BLaER1 treated with 17β-estradiol and CSF1 and Interleukin-3, amounts not matched to agents 10 nM and 100 nM (cell line): ENCODE results near the gene BEX2.
"Not testable (repeated sequence)": the region's sequence is repeated elsewhere in the genome, so short reads cannot be mapped to it uniquely, and the experiment has no call there.

ENCODE experiments used
- H3K27ac ChIP-seq, 11 experiments: shearing (Covaris generic); formaldehyde crosslinking; 2 replicates each; pipeline ENCODE4 v1.8.1; 2022
- H3K27me3 ChIP-seq, 11 experiments: shearing (Covaris generic); formaldehyde crosslinking; 2 replicates each; pipeline ENCODE4 v1.8.1; 2022
- H3K36me3 ChIP-seq, 11 experiments: shearing (Covaris generic); formaldehyde crosslinking; 2 replicates each; pipeline ENCODE4 v1.8.1; 2022
- H3K4me1 ChIP-seq, 10 experiments: shearing (Covaris generic); formaldehyde crosslinking; 2 replicates each; pipeline ENCODE4 v1.8.1; 2022
- H3K4me2 ChIP-seq, 11 experiments: shearing (Covaris generic); formaldehyde crosslinking; 2 replicates each; pipeline ENCODE4 v1.8.1; 2022
- H3K4me3 ChIP-seq, 10 experiments: shearing (Covaris generic); formaldehyde crosslinking; 2 replicates each; pipeline ENCODE4 v1.8.1; 2022
- H3K9ac ChIP-seq, 11 experiments: shearing (Covaris generic); formaldehyde crosslinking; 2 replicates each; pipeline ENCODE4 v1.8.1; 2022
- H3K9me3 ChIP-seq, 11 experiments: shearing (Covaris generic); formaldehyde crosslinking; replicated peaks in 1 of 11; 2 replicates each; pipeline ENCODE4 v1.8.1; 2022
- H4K20me1 ChIP-seq, 11 experiments: shearing (Covaris generic); formaldehyde crosslinking; 2 replicates each; pipeline ENCODE4 v1.8.1; 2022
- Cebpa-rat ChIP-seq, 11 experiments: shearing (Covaris generic); IDR thresholded peaks; 2 replicates each; pipeline ENCODE4 v1.8.1; 2022

The BEX2 gene

DNA sequence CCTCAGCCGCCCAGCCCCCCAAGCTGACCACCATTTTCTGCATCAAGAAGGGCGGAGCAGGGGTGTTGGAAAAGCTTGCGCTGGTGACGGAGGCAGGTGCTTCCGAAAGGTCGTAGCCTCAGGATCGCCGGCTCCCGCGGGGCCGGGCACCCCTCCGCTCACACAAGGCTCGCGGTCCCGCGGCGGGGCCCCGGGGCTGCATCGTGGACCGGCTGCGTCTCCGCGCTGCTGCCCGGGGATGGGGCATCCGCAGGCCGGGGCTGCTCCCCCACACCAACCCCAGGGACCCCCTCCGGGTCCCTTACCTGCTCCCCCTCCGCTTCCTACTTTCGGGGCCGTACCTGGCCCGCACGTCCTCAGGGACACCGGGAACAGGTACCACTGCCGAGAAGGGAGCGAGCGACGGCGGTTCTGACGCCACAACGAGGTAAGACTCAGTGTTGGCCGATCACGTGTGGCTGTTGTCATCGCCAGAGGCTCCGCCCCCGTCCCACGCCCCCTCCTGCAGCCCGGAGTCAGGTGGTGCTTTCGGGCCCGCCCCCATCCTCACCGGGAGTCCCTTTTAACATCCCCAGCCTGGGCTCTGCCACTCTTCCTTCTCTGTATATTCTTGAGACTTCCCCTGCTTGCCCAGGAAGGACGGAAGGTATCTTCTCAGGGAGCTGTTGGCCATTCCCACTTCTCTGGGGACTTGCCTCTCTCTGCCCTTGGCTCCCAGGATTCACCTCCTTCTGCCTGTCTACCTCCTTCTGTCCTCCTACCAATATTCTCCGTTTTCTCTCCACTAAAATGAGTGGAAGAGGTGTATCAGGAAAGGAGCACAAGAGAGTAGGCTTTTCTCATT lies at the start of gene BEX2:
BEX2 (minus strand) TSS at position 436 of the 844 bp plus-strand sequence. CDS start 1,014 bp downstream, outside the sequence.
- no peaks in the 10 kb centered on the region for H4K20me1 ChIP-seq
- no peaks in the 10 kb centered on the region for H3K36me3 ChIP-seq
- peaks cover 0 to 32% (median 7%) of the 10 kb centered on the region in 11 experiments; a peak in 11 of 22 replicates for H3K27me3 ChIP-seq
- peaks cover 7 to 15% (median 11%) of the 10 kb centered on the region in 11 experiments; a peak in 16 of 22 replicates for H3K9me3 ChIP-seq
- no peak for TF ChIP-seq Cebpa-rat (IDR thresholded peaks at IDR 0.05)
- H3K4me3 ChIP-seq = no peak within 1 kb of the TSS
- no peak within 1 kb of the TSS for H3K4me2 ChIP-seq
- no peak within 1 kb of the TSS for H3K9ac ChIP-seq
- H3K27ac ChIP-seq = no peak within 1 kb of the TSS
- H3K4me1 ChIP-seq = no peaks in the 10 kb centered on the region

DNA sequence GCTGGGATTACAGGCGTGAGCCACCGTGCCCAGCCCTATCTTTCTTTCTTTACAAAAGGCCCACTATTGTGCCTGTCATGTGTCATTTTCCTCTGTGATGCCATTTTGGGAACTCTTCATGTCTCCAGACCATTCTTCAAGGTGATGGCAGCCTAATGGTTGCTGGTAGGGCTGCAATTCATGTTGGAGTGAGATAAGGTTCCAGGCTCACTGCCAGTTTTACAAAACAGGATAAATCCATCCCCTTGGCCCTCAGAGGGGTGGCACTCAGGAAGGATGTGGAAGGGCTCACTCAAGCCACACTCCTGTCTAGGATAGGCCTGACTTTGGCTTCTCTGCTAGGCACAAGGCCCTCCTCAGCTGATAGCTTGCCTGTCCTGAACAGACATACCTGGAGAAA lies 49.3 kb upstream of the BEX2 start:
- Histone ChIP-seq H4K20me1 (no peaks in the 10 kb centered on the region), H3K9ac (no peak overlapping the region; a peak in 1 of 22 replicates), H3K9me3 (no peaks in the 10 kb centered on the region), H3K4me3 (no peak overlapping the region), H3K4me2 (no peak overlapping the region), H3K4me1 (peaks cover 0 to 7% (median 0%) of the 10 kb centered on the region in 10 experiments; a peak in 4 of 20 replicates), H3K36me3 (no peaks in the 10 kb centered on the region), H3K27me3 (peaks cover 0 to 19% (median 10%) of the 10 kb centered on the region in 11 experiments; a peak in 10 of 22 replicates), H3K27ac (no peak overlapping the region)
- no peak for TF ChIP-seq Cebpa-rat (IDR thresholded peaks at IDR 0.05)

DNA sequence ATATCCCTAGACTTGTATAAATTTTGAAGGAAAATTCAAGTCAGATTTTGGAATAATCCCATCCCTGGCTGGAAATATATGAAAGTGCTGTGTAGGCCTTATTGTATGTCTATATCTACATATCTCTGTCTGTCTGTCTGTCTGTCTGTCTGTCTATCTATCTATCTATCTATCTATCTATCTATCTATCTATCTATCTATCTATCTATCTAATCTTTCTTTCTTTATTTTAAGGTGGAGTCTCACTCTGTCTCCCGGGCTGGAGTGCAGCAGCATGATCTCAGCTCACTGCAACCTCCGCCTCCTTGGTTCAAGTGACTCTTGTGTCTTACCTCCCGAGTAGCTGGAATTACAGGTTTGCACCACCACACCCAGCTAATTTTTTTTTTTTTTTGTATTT lies 48.8 kb upstream of the BEX2 start:
- not testable (repeated sequence) for H3K4me2 ChIP-seq

DNA sequence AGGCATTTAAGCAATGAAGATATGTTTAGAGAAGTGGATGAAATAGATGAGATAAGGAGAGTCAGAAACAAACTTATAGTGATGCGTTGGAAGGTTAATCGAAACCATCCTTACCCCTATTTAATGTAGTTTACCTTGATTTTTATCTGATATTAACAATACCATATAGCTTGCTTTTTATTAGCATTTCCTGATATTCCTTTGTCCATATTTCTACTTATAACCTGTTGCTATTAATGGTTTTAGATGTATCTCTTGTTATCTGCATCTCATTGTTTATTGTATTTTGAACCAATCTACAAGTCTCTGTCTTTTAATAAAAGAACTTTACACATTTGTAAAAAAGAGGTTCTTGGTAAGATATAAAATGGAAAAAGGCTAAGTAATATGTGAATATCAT lies 47.1 kb upstream of the BEX2 start:
- peak overlapping the region in 1 of 11 experiments; percentile 78; a peak in 2 of 22 replicates for H3K9ac ChIP-seq
- peaks cover 0 to 19% (median 10%) of the 10 kb centered on the region in 11 experiments; a peak in 10 of 22 replicates for H3K27me3 ChIP-seq
- H3K9me3 ChIP-seq = no peaks in the 10 kb centered on the region
- peak overlapping the region in 4 of 10 experiments; percentile 63 to 77 (median 74); a peak in 5 of 20 replicates for H3K4me3 ChIP-seq
- no peaks in the 10 kb centered on the region for H4K20me1 ChIP-seq
- no peak for TF ChIP-seq Cebpa-rat (IDR thresholded peaks at IDR 0.05)
- H3K4me2 ChIP-seq = peak overlapping the region; percentile 48 to 77 (median 66); a peak in 16 of 22 replicates
- H3K27ac ChIP-seq = no peak overlapping the region
- peaks cover 0 to 7% (median 0%) of the 10 kb centered on the region in 10 experiments; a peak in 4 of 20 replicates for H3K4me1 ChIP-seq
- no peaks in the 10 kb centered on the region for H3K36me3 ChIP-seq

More for the DNA sequence above, 48.8 kb upstream of the BEX2 start:
- not testable (repeated sequence) for H3K9ac ChIP-seq, H3K27ac ChIP-seq, H3K4me1 ChIP-seq, H3K4me3 ChIP-seq, H3K9me3 ChIP-seq, H3K36me3 ChIP-seq, H4K20me1 ChIP-seq
- H3K27me3 ChIP-seq = peaks cover 0 to 19% (median 10%) of the 10 kb centered on the region in 11 experiments; a peak in 10 of 22 replicates

DNA sequence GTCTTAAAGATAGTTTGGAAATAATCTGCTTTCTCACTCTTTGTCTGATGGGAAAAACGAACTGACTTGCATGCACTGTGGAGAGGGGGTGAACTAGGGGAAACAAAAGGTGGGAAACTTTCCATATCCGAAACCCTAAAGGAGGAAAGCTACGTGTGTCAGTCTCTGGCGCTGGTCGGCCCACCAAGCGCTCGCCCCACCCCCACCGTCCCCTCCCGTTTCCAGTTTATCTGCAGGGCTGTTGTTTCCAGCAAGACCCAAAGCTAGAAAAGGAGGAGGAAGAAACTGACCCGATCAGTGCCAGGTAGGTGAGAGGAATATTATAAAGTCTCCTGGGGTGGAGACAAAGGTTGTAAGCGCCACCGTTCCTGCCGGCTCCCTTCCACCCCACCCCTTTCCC lies 46.1 kb upstream of the BEX2 start:
- H3K27ac ChIP-seq = peak overlapping the region in 9 of 11 experiments; percentile 50 to 66 (median 57); a peak in 18 of 22 replicates
- no peaks in the 10 kb centered on the region for H3K36me3 ChIP-seq
- peak overlapping the region; percentile 67 to 80 (median 75) for H3K9ac ChIP-seq
- no peak for TF ChIP-seq Cebpa-rat (IDR thresholded peaks at IDR 0.05)
- H3K4me2 ChIP-seq = peak overlapping the region; percentile 48 to 77 (median 66)
- peak overlapping the region; percentile 63 to 80 (median 74) for H3K4me3 ChIP-seq
- H3K4me1 ChIP-seq = peaks cover 0 to 7% (median 0%) of the 10 kb centered on the region in 10 experiments; a peak in 4 of 20 replicates
- no peaks in the 10 kb centered on the region for H3K9me3 ChIP-seq
- no peaks in the 10 kb centered on the region for H4K20me1 ChIP-seq
- peaks cover 0 to 19% (median 10%) of the 10 kb centered on the region in 11 experiments; a peak in 11 of 22 replicates for H3K27me3 ChIP-seq

DNA sequence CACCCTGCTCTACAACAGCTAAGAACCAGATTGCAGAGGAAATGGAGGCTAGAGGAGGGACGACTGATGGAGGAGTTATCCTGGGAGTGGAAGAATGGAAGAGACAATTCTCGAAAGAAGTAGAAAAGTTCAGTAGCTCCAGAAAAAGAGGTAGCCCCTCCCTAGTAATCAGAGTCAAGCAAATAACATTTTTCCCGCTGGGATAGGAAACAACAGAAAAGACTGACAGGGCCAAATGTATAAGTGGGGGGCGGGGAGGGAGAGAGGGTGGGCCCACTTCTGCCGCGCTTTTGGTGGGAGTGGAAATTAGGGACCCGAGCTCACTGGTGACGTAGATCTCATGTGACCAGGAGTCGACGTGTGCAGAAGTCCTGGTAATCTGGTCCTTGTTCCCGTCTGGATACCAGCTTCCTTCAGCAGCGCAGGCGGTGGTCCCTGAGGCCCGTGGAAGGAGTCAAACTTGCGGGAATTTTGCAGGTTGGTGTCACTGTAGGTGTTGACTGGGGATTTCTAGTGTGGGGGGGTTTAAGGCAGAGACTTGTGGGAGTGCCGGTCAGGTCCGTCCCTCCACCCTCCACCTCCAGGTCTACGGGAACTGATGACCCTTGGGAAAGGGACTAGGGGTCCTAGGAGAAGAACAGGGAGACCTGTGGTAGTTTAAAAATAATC lies 45.5 kb upstream of the BEX2 start, which contains the start of gene TCEAL9:
TCEAL9 (plus strand) TSS at position 377 of the 669 bp plus-strand sequence. CDS start 1,179 bp downstream, outside the sequence.
- peak within 1 kb of the TSS; percentile 67 to 80 (median 75) for H3K9ac ChIP-seq
- H3K27ac ChIP-seq = peak within 1 kb of the TSS in 9 of 11 experiments; percentile 50 to 66 (median 57); a peak in 18 of 22 replicates
- TF ChIP-seq Cebpa-rat (IDR thresholded peaks at IDR 0.05) = no peak
- H3K36me3 ChIP-seq = no peaks in the 10 kb centered on the region
- H3K4me1 ChIP-seq = peaks cover 0 to 7% (median 0%) of the 10 kb centered on the region in 10 experiments; a peak in 4 of 20 replicates
- peak within 1 kb of the TSS; percentile 48 to 77 (median 66) for H3K4me2 ChIP-seq
- H3K27me3 ChIP-seq = peaks cover 0 to 19% (median 10%) of the 10 kb centered on the region in 11 experiments; a peak in 10 of 22 replicates
- H3K4me3 ChIP-seq = peak within 1 kb of the TSS; percentile 63 to 80 (median 74)
- H3K9me3 ChIP-seq = no peaks in the 10 kb centered on the region
- H4K20me1 ChIP-seq = no peaks in the 10 kb centered on the region

DNA sequence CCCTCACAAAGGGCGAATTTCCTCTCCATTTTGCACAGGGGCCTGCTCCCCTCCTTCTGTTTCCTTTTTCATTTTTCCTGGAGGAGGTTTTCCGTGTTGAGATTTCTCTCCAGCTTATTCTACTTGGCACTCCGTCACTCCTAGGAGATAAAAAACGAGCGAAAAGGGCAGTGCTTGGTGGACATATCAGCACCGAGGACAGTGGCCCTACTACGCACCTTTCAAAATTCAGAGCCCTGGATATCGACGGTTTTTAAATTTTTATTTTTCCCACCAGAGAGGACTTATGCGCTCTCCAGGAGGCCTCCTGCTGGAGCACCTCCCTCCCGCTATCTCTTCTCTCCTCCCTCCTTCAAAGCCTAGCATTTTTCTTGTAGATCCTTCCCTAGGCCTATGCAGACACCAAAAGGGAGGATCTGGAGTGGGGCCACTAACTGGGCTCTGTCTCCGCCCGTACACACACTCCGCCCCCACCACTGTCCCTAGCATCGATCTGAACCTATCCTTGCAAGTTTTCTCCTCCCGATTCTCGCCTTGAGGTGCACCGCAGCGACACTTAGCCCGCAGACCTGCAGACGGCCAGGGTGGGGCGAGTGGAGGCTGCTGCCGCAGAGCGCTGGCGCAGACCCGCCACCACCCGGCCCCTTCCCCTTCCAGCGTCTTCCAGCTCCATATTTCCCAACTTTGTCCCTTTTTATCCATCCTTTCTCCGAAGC lies 37.0 kb upstream of the BEX2 start:
- Histone ChIP-seq H3K9me3 (no peaks in the 10 kb centered on the region), H3K27me3 (peaks cover 0 to 48% (median 14%) of the 10 kb centered on the region in 11 experiments; a peak in 15 of 22 replicates), H3K4me1 (no peaks in the 10 kb centered on the region), H4K20me1 (no peaks in the 10 kb centered on the region), H3K4me3 (no peak overlapping the region), H3K27ac (no peak overlapping the region), H3K4me2 (no peak overlapping the region), H3K9ac (no peak overlapping the region), H3K36me3 (no peaks in the 10 kb centered on the region)
- TF ChIP-seq Cebpa-rat (IDR thresholded peaks at IDR 0.05) = no peak

DNA sequence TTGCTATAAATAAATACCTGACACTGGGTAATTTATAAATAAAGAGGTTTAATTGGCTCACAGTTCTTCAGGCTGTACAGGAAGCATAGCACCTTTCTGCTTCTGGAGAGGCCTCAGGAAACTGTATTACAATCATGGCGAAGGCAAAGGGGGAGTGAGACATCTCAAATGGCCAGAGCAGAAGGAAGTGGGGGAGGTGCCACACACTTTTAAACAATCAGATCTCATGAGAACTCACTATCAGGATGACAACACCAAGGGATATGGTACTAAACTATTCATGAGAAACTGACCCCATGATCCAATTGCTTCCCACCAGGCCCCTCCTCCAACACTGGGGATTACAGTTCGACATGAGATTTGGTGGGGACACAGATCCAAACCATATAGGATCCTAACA lies 33.8 kb upstream of the BEX2 start:
- no peaks in the 10 kb centered on the region for H3K36me3 ChIP-seq
- H3K4me1 ChIP-seq = no peaks in the 10 kb centered on the region
- H3K4me2 ChIP-seq = no peak overlapping the region
- H3K27me3 ChIP-seq = peaks cover 0 to 57% (median 15%) of the 10 kb centered on the region in 11 experiments; a peak in 17 of 22 replicates
- no peak overlapping the region for H3K4me3 ChIP-seq
- H3K27ac ChIP-seq = no peak overlapping the region
- no peaks in the 10 kb centered on the region for H4K20me1 ChIP-seq
- H3K9ac ChIP-seq = no peak overlapping the region
- no peaks in the 10 kb centered on the region for H3K9me3 ChIP-seq
- TF ChIP-seq Cebpa-rat (IDR thresholded peaks at IDR 0.05) = no peak
